IPS-18c (cell line): ENCODE measurements around the gene ZFHX2.

Experiments
- H3K4me3 ChIP-seq: 2 replicates; pipeline ENCODE4 v1.7.0; 2013; ENCODE audit warnings: low read depth, mild to moderate bottlenecking, low read length, moderate library complexity; ENCODE audit not compliant: insufficient read depth
- H3K9me3 ChIP-seq: one replicate; pipeline ENCODE4 v1.6.1; 2013; ENCODE audit warnings: mild to moderate bottlenecking, low read length, moderate library complexity; ENCODE audit not compliant: control insufficient read depth, insufficient read depth

Gene ZFHX2

DNA sequence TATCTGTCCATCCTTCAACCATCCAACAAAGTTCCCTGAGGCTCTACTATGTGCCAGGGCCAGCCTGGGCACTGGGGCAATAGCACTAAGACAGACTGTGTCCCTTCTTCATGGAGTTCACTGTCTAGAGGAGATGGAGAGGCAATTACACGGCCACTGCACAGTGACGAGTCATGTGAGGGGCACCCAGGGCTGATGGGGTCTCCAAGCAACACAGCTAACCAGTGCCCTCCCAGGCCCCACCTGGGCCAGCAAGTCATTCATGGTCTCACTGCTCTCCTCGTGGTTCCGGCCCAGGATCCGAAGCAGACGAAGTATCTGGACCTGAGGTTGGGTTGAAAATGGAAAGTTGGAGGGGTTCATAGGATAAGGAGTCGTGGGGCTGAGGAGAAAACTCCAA is 13.3 kb upstream of the ZFHX2 start:
- Histone ChIP-seq H3K4me3 (no peak overlapping the region), H3K9me3 (peaks cover 2% of the 10 kb centered on the region)

DNA sequence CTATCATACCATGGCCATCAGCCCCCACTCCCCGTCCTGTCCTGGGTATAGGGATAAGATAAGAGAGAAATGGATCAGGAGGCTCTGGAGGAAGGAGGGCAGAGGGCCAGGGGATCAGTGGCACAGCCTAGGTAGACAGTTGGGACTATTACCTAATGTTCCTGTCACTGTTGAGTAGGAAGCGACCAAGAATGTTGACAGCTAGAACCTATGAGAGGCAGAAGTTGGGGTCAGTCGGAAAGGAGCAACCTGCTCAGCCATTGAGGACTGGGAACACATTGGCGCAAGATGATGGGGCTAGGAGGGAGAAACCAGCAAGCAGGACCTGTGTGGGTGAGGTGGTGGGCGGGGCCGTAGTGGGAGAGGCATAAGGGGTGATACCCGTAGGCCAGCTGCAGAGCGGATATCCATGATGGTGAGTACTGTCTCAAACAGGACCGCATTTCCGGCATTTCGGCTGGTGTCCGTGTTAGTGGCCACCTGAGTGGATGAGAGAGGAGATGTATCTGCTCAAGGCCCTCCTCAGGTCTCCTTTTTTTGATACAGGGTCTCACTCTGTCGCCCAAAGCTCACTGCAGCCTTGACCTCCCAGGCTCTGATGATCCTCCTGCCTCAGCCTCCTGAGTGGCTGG is 12.7 kb upstream of the ZFHX2 start:
- no peak overlapping the region for H3K4me3 ChIP-seq
- peaks cover 2% of the 10 kb centered on the region for H3K9me3 ChIP-seq

DNA sequence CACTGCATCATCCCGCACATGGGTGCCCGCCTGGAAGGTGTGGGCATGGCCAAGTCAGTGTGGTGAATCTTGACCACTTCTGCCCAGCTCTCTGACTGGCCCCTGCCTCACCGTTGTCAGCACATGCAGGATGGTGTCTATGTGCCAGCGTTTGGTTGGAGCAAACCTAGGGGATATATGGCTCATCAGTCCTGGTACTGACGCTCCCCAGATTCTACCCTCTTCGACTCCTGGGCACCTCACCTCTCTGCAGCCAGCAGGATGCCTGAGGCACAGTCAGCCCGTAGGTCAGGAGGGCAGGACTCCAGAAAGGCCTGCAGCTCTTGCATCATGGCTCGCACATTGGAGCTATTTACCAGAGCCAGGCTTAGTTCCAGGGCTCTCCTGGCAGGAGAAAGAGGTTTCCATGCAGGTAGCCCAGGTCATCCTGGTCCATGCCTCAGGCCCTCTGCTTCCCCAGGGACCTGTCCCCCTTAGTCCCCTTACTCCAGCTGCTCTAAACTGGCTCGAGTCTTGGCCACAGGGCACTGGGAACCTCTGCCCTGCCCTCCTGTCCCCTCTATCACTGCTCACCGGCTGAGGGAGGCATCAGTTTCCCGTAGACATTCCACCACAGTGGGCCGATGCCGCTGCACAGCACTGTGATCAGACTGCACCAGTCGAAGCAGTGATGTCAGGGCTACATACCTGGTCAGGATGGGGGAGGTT is 12.1 kb upstream of the ZFHX2 start:
- no peak overlapping the region for H3K4me3 ChIP-seq
- H3K9me3 ChIP-seq, result peaks cover 2% of the 10 kb centered on the region

DNA sequence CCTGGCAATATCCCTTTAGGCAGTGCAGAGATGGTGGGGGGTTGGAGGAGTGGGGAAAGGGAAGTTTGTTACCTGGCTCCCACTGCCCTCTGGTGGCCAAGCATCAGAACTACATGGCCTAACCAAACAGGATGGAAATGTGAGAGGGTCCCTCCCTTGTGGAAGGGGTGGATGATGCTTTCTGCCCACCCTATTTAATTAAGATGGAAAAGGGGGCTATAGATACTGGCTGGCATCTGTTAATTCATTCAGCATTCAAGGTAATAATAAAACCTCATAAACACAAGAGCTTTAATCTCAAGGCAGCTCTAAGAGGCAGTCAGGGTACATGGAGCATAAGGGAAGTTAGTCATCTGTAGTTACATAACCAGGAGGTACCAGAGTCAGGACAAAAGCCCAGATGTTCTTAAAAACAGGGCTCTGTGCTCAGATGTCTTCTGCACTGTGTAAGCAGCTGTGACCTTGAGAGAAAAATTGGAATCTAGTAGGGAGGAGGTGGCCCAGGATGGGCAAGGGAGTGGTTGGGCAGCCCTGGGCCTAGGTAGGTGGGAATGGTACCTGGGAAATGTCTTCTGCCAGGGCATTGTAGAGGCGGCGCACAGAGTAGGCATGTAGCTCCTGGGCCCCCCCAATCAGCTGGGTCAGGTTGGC is 11.4 kb upstream of the ZFHX2 start:
- Histone ChIP-seq H3K4me3 (no peak overlapping the region), H3K9me3 (peaks cover 2% of the 10 kb centered on the region)

DNA sequence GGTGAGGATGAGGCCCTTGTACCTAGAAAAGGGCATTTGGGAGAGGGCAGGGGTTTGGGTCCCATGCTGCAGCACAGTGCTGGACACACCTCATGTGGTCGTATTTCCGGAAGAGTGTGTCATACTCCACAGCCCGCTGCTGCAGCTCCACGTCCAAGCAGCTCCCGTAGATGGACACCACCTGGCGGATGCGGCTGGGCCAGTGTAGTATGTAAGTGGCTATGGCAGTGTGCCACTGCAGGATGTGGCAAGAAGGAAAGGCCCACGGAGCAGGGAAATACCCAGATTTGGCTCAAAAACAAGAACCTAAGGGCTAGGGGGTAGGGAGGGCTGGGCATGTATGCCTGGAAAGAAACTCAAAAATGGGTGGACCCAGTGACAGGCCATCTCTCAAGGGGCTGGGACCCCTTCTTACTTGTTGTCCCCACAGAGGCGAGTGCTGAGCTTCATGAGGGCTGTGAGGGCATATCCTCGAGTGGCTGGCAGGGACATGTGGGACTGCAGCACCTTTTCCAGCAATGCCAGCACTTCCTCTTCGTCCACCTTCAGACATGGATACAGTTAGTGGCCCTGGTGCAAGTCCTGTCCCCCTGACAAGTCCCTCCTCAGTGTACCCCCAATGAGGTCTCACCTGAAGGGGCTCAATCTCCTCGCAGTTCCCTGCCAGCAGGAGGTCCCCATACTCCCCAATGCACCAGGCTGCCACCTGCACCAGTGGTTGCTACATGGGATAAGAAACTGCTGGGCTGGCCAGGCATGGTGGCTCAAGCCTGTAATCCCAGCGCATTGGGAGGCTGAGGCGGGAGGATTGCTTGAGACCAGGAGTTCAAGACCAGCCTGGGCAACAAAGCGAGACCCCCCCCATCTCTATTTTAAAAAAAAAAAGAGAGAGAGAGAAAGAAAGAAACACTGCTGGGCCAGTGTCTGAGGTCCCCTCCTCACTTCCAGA is 10.6 kb upstream of the ZFHX2 start:
- peaks cover 2% of the 10 kb centered on the region for H3K9me3 ChIP-seq

DNA sequence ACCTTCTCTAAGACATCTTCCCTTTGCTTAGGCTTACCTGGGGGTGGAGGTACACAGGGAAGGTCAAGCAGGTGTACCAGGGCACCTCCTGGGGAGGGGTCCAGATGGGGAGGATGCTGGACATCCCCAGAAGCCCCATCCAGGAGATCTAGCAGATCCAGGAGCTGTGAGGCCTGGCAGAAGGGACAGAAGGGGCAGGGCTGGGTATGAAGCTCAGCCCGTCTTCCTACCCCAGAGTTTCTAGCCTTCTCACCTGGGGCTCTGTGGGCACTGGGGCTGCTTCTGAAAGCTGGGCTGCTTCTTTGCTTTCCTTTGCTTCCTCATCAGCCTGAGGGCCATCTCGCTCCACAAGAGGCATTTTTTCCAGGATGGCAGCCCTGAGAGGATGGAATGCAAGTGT is 9.7 kb upstream of the ZFHX2 start:
- Histone ChIP-seq H3K4me3 (no peak overlapping the region), H3K9me3 (peaks cover 2% of the 10 kb centered on the region)

More for the DNA sequence above, 10.6 kb upstream of the ZFHX2 start:
- H3K4me3 ChIP-seq, result no peak overlapping the region

DNA sequence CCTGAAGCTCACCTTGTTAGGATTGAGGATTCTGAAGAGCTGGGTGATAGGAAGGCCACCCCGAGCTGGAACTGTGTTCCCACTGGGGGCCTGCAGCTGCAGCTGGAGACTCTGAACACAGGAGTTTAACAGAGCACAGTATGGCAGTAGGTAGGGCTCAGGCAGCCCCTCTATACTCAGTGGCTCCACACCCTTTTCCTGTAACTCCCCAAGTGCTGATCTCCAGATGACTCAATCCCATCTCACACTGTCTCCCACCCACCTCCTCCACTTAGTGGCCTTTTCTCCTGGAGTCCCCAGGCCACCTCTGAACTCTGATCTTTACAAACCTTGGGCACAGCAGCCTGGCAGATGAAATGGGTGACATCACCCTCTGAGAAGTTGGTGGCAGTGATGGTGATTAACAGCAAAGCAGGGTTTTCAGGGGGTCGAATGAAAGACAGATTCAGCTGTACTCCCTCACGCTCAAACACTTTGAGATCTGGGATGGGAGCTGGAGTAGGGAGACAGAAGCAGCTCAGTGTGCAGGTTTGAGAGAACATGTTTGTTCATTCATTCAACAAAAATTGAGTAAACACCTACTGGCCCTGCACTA is 8.5 kb upstream of the ZFHX2 start:
- Histone ChIP-seq H3K4me3 (no peak overlapping the region; the same call in 1 of the 2 replicates), H3K9me3 (peaks cover 2% of the 10 kb centered on the region)

DNA sequence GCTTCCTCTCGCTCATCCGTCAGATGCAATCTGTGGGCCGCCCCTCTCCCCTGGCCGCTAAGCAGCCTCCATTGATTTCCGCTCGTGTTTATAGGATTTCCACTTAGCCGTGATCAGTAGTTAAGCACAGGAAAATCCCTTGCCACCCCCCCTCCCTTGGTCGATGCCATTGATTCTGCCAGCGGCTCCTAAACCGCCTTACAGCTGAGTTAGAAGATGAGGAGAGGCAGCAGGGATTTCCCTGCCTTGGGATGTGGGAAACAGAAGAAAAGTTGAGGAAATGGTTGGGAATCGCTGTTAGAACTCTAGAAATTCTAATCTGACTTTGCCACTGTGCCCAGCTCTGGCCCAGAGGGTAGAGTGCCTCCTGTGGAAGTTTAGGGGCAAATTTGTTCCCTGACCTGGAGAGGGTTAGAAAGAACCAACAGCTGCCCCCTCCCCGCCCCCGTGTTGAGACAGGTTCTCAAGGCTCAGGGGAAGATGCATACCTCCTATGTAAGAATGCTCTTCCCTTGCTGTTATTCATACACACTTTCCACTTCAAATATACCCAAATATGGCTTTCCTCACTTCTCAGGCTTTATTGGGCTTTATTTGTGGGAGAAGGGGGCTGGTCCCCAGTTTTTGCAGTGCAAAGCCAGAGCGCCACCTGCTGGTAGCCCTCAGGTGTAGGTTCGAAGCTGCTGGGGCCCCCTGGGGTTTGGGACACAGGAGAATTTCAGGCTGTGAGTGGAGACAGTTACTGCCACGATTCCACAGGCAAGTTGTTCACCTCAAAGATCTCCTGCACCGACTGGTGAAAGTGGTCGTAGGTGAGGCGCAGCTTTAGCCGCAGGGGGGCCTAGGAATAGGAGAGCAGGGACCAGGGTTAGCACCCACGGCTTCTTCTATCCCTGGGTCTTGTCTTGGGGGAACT is 7.7 kb upstream of the ZFHX2 start:
- Histone ChIP-seq H3K4me3 (no peak overlapping the region), H3K9me3 (peaks cover 2% of the 10 kb centered on the region)

DNA sequence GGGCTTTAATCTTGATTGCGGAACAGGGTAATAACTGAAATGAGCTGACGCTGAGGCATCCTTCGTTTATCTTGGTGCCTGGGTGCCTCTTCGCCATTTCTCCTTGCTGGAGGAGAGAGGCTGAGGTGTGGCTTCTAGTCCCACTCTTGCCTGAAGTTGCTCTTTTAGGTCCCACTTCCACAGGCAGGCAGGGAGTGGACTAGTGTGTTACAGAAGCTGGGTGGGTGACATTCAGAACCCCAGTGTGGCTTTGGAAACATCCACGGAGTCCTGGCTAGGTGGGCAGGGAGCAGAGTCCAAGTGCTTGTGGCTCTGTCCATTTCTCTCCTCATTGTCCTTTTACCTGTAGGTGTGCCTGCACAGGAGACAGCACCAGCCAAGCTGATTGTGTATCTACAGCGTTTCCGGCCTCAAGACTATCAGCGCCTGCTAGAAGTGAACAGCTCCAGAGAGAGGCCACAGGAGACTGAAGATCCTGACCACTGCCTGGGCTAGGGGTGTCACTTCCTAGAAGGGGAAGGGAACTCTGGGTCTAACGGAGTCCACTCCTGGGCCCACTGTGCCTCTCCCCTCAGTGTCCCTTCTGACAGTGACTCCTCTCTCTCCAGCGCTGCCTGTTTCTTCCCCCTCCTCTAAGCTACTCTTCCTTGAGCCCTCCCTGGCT is 6.9 kb upstream of the ZFHX2 start:
- no peak overlapping the region for H3K4me3 ChIP-seq
- H3K9me3 ChIP-seq, result no peaks in the 10 kb centered on the region

DNA sequence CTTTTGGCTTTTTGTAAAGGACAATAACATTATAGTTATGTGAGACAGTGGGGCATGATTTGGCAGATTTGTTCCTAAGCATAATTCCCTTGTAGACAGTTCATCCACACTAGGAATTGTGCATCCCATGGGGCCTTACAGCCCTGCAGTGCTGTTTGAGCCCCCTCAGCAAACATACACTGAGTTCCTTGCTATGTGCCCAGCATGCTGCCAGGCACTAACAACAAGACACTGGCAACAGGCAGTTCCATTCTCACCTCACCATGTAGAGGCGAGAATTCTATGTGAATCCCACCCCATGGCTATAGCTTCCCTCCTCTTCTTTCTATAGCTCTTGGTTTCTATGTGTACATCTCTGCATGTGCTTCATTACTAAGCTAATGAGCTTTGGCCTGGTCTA is 6.4 kb upstream of the ZFHX2 start:
- Histone ChIP-seq H3K9me3 (no peaks in the 10 kb centered on the region), H3K4me3 (no peak overlapping the region)

DNA sequence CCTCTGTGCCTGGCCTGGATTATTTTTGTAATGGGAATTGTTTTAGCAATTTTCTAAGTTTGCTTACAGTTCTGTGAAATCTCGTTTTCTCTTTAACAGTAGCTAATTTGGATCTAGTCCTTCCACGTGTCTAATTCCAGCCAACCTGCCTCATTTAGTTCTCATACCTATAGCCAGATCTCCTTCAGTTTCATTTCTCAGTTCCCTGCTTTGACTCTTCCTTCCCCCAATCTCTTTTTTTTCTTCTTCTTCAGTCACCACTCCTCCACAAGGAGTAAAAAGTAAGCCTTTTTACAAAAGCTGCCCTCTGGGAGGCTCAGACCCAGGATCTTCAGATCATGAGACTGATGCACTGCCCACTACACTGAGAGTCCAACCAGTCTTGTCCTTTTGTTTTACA is 6.0 kb upstream of the ZFHX2 start:
- Histone ChIP-seq H3K4me3 (no peak overlapping the region), H3K9me3 (no peaks in the 10 kb centered on the region)

DNA sequence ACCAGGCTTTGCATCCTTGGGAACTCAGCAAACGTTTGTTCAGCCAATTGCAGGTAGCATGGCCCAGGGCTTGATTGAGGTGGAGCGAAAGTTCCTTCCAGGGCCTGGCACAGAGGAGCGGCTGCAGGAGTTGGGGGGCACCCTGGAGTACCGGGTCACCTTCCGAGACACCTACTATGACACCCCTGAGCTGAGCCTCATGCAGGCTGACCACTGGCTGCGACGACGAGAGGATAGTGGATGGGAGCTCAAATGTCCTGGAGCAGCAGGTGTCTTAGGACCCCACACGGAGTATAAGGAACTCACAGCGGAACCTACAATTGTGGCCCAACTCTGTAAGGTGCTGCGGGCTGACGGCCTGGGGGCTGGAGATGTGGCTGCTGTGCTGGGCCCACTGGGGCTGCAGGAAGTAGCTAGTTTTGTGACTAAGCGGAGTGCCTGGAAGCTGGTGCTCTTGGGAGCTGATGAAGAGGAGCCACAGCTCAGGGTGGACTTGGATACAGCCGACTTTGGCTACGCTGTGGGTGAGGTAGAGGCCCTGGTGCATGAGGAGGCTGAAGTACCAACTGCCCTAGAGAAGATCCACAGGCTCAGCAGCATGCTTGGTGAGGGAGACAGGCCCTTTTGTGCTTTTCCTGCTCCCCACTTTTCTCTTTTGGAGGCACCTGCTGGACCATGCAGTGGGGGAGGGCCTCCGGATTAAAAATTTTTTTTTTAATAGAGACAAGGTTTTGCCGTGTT is 5.3 kb upstream of the ZFHX2 start:
- H3K4me3 ChIP-seq, result peak overlapping the region; percentile 95
- H3K9me3 ChIP-seq, result no peaks in the 10 kb centered on the region

DNA sequence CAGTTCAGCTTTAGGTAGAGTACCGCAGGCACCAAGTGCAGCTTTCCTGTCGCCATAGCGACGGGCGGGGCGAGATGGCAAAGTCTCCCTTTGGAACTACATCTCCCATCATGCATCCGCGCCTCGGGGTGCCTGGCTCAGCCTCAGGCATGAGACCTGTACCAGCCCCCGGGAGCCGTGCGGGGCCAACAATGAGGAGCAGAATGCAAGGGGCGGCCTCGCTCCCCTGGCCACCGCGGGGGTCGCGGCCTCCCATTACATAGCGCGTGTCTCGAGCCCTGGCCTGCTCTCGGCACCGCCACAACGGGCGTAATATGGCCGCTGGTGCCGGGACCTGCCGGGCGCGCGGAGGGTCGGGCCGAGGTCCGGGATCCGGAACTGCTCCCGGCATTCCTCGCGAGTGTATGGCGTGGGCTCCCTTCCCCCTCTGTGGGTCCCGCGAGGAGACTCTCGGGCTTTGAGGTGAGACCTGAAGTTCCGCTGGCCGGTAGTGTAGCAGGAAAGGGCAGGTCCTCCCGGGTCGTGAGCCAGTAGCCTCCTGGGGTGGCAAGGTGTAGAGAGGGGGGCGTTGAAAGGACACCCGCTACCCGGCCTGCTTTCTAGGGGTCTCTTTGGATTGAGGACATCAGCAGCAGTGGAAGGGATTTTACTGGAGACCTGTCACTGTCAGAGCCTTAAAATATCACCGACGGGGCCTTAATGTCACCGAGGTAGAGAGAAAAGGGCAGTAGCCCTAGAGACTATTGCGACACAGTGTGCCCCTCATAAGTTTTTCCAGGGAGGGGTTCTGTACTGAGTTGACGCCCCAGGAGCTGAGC is 4.5 kb upstream of the ZFHX2 start, which contains the start of gene THTPA:
TSS of gene THTPA (plus strand) at position 390 of the 818 bp plus-strand sequence. CDS start 487 bp downstream, outside the sequence.
- Histone ChIP-seq H3K4me3 (peak within 1 kb of the TSS; percentile 95), H3K9me3 (peaks cover 2% of the 10 kb centered on the region)

DNA sequence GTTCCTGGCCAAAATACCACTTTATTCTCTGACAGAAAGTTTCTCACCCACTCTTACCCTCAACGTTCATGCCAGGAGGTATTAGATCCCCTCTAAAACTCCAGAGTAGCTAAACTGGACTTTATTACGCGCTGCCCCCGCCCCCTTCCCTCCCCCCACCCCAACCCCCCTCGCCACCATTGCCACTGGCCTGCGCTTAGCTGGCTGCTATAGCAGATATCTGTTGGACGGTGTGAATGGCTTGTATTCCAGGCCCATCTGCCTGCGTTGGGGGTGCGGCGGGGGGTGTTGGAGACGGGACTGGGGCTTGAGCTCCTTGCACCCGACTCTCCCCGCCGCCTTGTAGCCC is 3.9 kb upstream of the ZFHX2 start:
- H3K9me3 ChIP-seq, result peaks cover 3% of the 10 kb centered on the region
- peak overlapping the region; percentile 95 for H3K4me3 ChIP-seq
